Lower leg skin (tissue), 3 donors: ENCODE measurements around the gene HAUS3.

Source experiments
- CTCF ChIP-seq, 3 donors: fragments of 450-650 bp; IDR thresholded peaks; one replicate each; pipeline ENCODE4 v1.5.1; 2016; ENCODE audit warnings: antibody characterized with exemption in 3 of 3, mild to moderate bottlenecking in 3 of 3, moderate library complexity in 2 of 3
- POLR2A ChIP-seq, 2 donors: fragments of 450-650 bp; IDR thresholded peaks; one replicate each; pipeline ENCODE4 v1.6.1; 2016 to 2017; ENCODE audit warnings: antibody characterized with exemption in 2 of 2, mild to moderate bottlenecking in 1 of 2, moderate library complexity in 1 of 2

- TF ChIP-seq CTCF (IDR thresholded peaks at IDR 0.05) = no peak
- no peak for TF ChIP-seq POLR2A (IDR thresholded peaks at IDR 0.05)
Measured at GRCh38 chr4:2257361-2258081, 15.6 kb upstream of the HAUS3 start.
